HuH-7.5 (cell line): ENCODE data around the gene CAPN13.

Experiments used
- DNase-seq: peaks from one replicate; pipeline ENCODE4 v3.0.0; 2011; ENCODE audit warnings: low spot score

Gene CAPN13

DNA sequence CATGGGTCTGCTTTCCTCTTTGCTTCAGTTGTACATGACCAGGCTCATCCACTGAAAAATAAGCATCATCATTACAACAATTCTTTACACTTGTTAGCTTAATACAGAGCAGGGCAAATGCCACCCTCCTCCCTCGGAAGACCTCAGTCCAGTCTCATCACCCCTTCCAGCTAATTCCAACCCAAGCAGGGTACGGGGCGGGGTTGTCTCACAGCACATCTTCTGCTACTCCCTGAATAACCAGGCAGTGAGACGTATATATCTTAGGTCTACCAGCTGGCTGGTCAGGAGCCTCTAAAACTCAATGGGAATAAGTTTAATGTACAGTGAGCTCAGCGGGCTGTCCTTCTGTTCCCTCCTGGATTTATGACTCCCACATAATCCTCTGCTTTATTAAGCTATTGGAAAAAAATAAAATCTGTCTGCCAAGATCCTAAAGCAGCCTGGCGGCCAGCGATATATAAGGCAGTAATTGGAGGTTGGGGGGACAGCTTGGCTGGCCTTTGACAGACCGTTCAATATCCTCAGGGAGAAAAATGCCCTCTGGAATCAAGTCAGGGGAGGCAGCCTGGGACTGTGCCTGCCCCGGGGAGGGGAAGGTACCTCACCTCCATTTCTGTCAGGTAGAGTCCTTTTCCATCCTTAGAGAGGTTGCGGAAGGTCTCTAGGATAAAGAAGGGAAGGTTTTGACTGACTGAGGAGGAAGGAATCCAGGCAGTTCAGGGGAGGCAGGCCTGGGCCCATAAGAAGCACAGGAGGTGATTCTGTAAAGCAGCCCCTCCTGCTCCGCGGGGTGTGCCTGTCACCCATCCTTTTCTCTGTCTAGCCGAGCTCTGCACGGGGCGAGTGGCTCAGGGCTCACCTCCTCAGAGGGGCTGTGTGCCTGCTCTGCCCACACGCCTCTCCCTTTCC, 76.3 kb downstream of the CAPN13 start:
- no peak for DNase-seq

DNA sequence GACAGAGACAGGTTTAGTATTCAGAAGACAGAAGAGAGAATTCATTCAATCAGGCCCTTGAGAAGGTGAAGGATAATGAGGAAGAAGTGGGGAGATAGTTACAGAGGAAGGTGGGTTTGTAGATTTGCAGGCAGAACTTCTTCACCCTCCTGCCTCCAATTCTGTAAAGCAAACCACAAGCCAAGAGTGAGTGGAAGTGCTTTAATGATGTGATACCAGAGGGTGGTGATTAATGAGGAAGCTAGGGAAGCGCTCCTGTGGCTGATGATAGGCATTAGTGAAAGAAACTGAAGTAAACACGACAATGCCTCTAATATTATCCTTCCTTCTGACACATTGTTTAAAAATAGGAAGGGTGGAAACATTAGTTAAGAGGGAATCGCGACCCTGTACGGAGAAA, 78.2 kb downstream of the CAPN13 start:
- DNase-seq: no peak

- no peak for DNase-seq
Observed at GRCh38 chr2:30722936-30723725, 84.1 kb downstream of the CAPN13 start.

DNA sequence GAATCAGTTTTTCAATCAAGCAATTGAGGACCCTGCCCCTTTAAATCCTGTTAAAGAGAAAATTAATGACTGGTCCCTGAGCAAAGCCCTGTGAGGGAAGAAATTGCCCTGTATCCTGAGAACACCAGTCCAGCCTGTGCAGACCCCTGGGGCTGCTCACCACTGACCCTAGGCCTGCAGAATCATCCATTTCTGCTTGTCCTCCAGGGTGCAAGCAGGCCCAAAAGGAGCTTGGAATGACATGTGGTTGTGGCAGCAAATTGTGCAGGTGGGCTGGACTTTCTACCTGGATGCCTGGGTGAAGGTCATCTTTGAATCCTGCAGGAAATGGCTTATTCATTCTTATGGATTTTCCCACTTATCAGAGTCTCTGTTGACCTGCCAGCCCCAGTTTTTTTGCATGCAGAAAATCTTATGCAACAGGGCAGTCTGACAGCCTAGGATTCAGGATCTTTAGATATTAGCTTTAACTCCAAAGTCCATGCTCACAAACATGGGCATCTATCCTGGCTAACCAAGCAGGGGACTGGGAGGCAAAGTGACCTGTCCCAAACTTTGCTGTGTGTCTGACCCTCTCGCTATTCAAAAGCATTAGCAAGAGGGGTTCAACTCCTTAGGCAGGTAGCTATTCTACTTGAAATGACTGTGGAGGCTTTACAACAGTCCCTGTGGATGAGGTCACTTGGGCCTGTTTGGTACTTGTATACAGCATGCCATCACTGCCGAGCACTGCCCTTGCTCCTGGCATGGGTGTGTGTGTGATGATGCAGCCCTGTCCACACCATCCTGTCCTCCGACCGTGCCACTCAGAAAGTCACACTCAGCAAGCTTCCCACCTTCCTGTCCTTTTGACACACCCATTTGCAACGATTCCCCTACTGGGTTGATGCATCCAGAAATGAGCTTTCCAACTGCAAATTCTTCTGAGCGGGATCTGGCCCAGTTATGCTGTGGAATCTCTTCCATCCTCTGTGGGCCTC, 85.3 kb downstream of the CAPN13 start:
- no peak for DNase-seq

DNA sequence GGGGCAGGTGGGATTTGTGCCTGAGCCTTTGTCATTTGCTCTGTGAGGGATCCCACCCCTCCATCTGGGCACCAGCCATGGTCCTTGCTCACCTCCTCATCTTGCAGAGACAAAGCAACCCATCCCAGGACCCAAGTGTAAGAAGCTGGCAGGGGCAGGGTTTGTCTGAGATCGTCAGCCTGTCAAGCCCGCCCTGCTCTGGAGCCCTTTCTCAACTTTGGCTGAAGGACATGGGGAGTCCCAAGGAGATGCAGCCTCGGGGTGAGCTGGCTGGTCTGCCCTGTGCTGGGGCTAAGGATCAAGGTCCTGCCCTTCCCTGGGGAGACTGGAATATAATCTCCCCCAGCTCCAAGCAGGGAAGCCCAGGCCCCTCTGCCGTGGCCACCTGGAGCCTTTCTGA, 86.0 kb downstream of the CAPN13 start:
- DNase-seq: no peak

- DNase-seq: no peak
Observed at GRCh38 chr2:30717081-30717650, 90.1 kb downstream of the CAPN13 start.

GRCh38 chr2:30716123-30716900, 90.9 kb downstream of the CAPN13 start:
- DNase-seq: no peak

DNA sequence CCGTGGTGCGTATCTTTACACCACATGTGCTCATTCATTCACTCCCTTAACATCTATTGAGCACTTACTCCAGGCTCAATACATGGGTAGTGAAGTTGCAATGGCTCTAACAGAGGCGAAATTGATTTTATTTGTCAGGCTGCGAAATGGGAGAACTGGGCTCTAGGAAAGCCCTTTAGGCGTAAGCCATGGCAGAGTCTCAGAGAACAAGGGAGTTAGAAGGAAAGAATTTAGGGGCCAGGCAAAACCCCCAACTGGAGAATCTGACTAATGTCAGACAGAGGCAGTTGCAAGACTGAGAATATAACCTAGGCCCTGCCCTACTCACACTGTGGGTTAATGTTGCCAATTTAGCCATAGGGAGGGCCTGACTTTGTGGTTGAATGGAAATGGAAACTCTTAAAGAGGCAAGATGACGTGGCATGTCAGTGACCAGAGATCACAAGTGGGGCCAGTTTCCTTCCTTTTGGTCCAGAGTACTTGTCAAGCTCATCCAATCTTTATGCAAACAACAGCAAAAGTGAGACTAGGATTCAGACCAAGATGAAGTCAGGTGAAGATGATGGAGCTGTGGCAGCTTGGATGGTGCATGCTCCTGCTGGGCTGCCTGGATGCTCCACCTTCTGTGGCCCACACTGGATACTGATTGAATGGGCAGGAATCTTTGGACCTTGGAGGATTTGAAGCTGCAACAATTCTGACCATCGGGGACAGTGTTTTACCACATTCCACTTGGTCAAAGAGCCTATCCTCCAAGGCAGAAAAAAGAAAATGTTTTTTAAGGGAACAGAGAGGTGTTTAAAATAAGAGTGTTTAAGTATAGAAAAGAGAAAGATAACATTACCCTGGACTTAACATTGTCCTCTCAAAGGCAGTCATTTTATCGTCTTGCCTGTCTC, 92.2 kb downstream of the CAPN13 start:
- DNase-seq: no peak

DNA sequence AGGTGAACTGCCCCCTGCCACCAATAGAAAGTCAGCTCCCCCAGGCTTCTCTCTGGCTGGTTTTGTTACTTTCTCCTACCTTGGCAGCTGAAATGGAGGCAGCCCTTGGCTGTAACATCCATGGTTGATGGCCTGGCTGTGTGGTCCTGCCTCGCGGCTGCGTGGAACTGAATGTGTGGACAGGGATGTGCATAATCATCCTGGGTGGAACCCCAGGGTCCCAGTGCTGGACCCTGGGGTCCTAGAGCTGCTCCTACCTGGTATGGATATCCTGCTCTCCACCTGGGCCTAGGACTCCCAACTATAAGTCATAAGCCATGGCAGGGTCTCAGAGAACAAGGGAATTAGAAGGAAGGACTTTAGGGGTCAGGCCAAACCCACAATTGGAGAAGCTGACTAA, 93.5 kb downstream of the CAPN13 start:
- DNase-seq: no peak

DNA sequence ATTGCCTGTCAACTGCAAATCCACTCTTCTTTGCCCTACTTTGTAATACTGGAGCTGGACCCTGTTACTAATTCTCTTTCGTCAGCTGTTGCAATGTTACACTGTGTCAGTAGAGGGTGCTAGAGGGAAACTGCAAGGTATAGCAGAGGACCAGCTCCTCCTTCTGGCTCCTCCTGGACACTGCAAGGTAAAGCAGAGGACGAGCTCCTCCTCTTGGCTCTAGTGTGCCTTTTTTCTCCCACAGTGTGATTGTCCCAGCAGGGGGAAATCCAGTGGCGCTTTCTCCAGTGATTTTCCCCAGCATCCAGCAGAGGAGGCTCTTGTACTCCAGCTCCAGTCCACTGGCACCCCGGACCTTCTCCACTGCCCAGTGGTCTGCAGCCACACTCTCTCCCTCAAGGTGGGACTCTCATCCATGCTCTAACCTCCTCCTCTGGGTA, 95.6 kb downstream of the CAPN13 start:
- DNase-seq: peak; percentile 53

DNA sequence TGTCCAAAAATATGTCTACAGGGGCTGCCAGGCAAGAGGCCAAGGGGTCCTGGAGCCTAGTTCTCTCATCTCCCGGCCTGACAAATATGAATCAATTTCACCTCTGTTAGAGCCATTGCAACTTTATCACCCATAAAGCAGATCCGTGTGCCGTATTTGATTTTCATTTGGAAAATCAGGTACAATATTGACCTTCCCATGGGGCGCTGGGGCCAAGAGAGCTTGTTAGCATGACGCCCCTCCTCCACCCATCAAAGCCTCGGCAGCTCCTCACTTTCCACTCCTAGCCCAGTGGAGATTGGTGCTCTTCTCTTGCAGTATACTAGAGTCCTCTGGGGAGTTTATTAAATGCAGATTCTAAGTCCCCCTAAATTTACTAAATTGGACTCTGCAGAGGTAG, 96.8 kb downstream of the CAPN13 start:
- DNase-seq: no peak

GRCh38 chr2:30710016-30710415, 97.2 kb downstream of the CAPN13 start:
- no peak for DNase-seq

DNA sequence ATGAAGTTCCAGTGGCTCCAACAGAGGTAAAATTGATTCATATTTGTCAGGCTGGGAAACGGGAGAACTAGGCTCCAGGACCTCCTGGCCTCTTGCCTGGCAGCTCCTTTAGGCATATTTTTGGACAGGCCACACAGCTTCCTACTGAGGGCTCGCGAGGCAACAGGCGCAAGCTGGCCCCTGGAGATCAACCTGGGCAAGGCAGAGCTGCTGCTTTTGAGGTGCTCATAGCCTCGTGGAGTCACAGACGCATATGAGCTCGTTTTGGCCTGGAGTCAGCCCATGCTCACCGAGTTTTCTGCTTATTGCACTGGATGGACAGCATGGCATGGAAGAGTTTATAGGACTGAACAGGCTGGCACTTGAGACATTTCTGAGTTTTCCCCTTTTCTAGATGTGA, 97.7 kb downstream of the CAPN13 start:
- DNase-seq: no peak

DNA sequence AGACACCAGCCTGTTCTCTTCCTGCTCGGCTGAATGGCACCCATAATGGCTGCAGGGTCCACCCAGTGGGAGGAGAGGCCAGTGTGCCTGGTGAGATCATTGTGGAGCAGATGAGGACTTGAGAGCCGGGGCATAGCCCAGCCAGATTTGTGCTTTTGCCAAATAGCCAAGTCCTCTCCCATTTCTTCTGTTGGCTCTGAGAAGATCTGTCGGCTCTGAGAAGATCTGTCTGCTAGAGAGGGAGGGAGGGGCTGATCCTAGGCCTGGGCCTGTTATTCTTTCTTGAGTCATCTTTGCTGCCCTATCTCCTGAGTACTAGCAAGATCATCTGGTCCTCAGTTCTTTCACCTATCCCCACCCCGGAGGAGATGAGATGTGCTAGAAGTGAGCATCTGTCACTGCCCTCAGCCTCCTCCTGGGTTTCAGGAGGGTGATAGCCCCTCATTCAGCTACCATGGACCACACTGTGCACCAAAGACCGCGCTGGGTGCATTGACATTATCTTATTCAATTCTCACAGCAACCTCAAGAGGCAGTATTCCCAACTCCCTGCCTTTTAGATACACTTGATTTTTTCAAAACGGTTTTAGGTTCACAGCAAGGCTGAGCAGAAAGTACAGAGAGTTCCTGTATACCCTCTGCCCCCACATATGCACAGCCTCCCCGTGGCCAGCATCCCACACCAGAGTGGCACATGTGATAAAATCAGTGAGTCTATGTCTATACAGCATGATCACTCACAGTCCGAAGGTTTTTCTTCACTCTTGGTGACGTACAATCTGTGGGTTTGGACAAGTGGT, 98.6 kb downstream of the CAPN13 start:
- no peak for DNase-seq

DNA sequence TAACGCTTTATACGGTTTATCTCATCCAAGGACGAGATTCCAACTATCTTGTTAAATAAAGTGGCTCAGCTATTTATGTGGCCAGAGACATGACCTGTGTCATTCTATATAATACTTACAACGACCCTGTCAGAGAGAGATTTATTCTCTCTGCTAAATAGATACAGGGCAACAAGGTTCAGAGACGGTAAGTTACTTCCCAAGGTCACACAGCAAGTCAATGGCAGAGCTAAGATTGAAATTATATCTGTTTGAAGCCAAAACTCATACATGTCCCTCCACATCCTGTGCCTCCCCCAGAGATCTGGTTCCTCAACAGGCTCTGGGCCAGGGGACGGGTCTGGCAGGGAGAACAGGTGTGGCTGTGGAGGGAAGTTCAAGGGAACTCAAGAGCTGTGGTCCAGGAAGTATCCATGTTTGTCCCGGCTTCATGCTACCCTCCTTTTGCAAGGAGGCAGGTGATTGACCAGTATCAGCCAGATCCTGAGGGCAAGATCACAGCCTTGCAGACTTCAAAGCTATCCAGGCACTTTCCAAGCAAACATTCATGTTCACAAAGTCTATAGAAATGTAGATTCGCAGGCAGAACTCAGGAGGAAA, 99.8 kb downstream of the CAPN13 start:
- no peak for DNase-seq

GRCh38 chr2:30706534-30707303, 100.5 kb downstream of the CAPN13 start:
- DNase-seq: no peak

DNA sequence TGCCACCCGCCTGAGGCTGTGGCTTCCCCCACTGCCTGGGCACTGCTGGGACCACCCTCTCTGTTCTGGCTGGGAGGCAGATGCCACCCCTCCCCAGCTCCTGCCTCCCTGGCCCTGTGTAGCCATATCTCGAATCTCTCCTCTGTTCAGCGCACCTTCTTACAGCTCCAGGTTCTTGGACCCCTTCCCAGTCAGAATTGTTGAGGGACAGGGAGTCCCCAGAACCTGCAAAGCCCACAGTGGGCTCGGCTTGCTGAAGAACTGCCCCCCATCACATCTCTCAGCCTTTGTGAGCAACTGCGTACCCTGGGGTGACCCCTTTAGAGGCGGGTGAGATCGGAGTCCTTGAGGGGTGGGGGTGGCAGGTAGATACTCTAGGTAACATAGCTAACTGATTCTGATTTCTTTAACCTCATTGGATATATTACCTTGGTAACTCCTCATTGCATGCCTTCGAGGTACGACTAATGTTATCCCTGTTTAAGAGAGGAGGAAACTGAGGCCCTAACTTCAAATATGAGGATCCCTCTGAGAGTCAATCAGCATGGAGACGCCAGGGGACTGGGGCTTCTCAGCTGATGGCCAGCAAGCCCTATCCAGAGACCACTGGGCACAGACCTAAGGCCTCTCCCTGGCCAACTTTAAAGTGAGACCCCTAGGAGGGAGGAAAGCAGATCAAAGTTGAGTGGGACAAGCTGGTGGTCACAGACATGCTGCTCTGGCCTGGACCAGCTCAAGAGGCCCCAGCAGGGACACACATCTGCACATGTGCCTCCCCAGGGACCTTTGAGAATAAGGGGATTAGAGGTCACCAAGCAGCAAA, 101.3 kb downstream of the CAPN13 start:
- no peak for DNase-seq
